GM12878 (cell line): Measurements from ENCODE around the gene ATP13A1. TPM values are rescaled to one million over a fixed set of nuclear protein-coding genes. Genes with fewer than 3 reads are reported as not detected.

ENCODE experiments used
- BRCA1 ChIP-seq: IDR thresholded peaks from 2 replicates; pipeline ENCODE4 v1.6.1; 2011; ENCODE audit warnings: low read depth, low read length, improper control_type of control experiment
- EZH2 ChIP-seq: IDR thresholded peaks from 2 replicates; pipeline ENCODE4 v1.6.1; 2012; ENCODE audit warnings: low read depth, mild to moderate bottlenecking, control low read depth, inconsistent platforms, low read length, borderline replicate concordance; ENCODE audit not compliant: control insufficient read depth
- IRF4 ChIP-seq: IDR thresholded peaks from 2 replicates; pipeline ENCODE4 v1.6.1; 2011; ENCODE audit warnings: low read depth, low read length
- MEF2A ChIP-seq: IDR thresholded peaks from 2 replicates; pipeline ENCODE4 v1.6.1; 2011; ENCODE audit warnings: low read depth, mild to moderate bottlenecking, low read length, moderate library complexity; ENCODE audit not compliant: insufficient read depth
- NFIC ChIP-seq: IDR thresholded peaks from 2 replicates; pipeline ENCODE4 v1.6.1; 2012; ENCODE audit warnings: low read depth, mild to moderate bottlenecking, inconsistent platforms, low read length, moderate library complexity
- POLR2A ChIP-seq: IDR thresholded peaks from 2 replicates; pipeline ENCODE4 v1.6.1; 2011; ENCODE audit warnings: low read depth, mild to moderate bottlenecking, low read length
- SIX5 ChIP-seq: IDR thresholded peaks from 2 replicates; pipeline ENCODE4 v1.6.1; 2011; ENCODE audit warnings: mild to moderate bottlenecking, low read depth, low read length, moderate library complexity; ENCODE audit not compliant: severe bottlenecking
- SPI1 ChIP-seq: IDR thresholded peaks from 2 replicates; pipeline ENCODE4 v1.6.1; 2011; ENCODE audit warnings: low read depth, mild to moderate bottlenecking, low read length, moderate library complexity, borderline replicate concordance; ENCODE audit not compliant: insufficient read depth
- ZSCAN29 ChIP-seq: fragments of 450-650 bp; IDR thresholded peaks from 2 replicates; pipeline ENCODE4 v1.6.1; 2017; ENCODE audit warnings: mild to moderate bottlenecking, moderate library complexity
- polyA plus RNA-seq, 11 experiments: library from polyadenylated mRNA; depleted of rRNA in 4 of 11; unstranded in 6 of 11; stranded (reverse) in 5 of 11; fragments of >200 nt; fragmentation: Nextera tagmentation in 4 of 11; fragmentation: Illumina TruSeq in 1 of 11; extraction: Ambion mirVana in 4 of 11; extraction: Trizol in 1 of 11; gene quantifications; 1 replicate in 1 of 11; 2 replicates in 10 of 11; pipeline versions ENCODE4 v1.2.1 to v1.2.3, GENCODE V29; 2011 to 2016; ENCODE audit warnings: inconsistent platforms in 2 of 11, missing spikeins in 2 of 11, low read depth in 1 of 11
- total RNA-seq, 4 experiments: library from RNA; depleted of rRNA in 3 of 4; stranded (reverse); fragments of >200 nt in 3 of 4; fragmentation: Illumina TruSeq in 1 of 4; extraction: Trizol in 1 of 4; gene quantifications; 2 replicates each; pipeline versions ENCODE4 v1.2.1 to v1.2.3, GENCODE V29; 2013 to 2021
- TF ChIP-seq, protein P1 (sequence below): fragments of 450-650 bp; IDR thresholded peaks from 2 replicates; pipeline ENCODE4 v1.6.1; 2017; ENCODE audit warnings: borderline replicate concordance
- TF ChIP-seq, protein P2 (sequence below): IDR thresholded peaks from 2 replicates; pipeline ENCODE4 v1.6.1; 2011; ENCODE audit warnings: low read depth, low read length, improper control_type of control experiment, borderline replicate concordance
- TF ChIP-seq, protein P3 (sequence below): fragments of 450-650 bp; IDR thresholded peaks from 2 replicates; pipeline ENCODE4 v1.6.1; 2016; ENCODE audit warnings: mild to moderate bottlenecking
- TF ChIP-seq, protein P4 (sequence below): fragments of 450-650 bp; IDR thresholded peaks from 2 replicates; pipeline ENCODE4 v1.6.1; 2017; ENCODE audit warnings: low read depth, mild to moderate bottlenecking, moderate library complexity
- TF ChIP-seq, protein P5 (sequence below): fragments of 450-650 bp; IDR thresholded peaks from 2 replicates; pipeline ENCODE4 v1.6.1; 2018; ENCODE audit warnings: mild to moderate bottlenecking, low read depth, moderate library complexity; ENCODE audit not compliant: partially characterized antibody
- TF ChIP-seq, protein P6 (sequence below): IDR thresholded peaks from 2 replicates; pipeline ENCODE4 v1.6.1; 2012; ENCODE audit warnings: improper control_type of control experiment, low read depth, low read length; ENCODE audit not compliant: insufficient replicate concordance

Gene ATP13A1
- total and polyA plus RNA-seq, 10 of the 15 experiments (the other 5 are each of a cell fraction or from before 2014, with no cell fraction given): 0.37 to 91.0 (median 29.8) TPM

DNA sequence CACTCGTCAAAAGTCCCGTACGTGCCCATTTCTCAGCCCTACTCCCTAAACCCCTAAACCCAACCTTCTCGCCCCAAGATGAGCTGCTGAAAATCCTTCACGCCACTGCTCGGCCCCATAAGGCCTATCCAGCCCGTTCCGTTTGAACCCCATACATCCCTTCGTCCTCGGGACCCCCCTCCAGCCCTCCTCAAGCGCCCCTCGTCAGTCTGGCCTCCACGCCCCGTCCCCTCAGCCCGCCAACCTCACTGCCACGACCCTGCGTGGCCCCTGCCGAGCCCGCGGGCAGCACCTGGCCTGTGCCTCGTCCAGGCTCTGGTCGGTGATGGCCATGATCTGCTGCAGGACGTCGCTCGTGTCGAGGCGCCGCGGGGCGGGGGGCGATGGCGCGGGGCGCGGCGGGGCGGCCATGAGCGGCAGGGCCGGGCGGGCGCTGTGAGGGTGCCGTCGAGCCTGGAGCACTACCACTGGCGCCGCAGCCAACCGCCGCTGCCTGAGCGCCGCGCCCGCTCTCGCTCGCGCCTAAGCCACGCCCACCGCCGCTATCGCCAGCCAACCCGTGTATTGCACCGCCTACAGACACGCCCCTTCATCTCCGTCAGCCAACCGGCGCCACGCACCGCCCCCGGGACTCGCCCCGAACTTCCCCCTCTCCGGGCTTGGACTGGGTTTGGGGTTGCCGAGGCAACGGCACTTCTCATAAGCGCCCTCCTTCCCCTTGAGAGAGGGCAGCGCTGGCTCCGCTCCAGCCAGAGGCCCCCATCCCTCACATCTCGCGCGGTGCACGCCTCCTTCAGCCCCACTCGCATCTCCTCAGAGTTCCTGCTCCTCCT lies 45.0 kb downstream of the ATP13A1 start, which contains the start of gene PBX4 (continued):
- no peak for TF ChIP-seq MEF2A
- TF ChIP-seq BRCA1: no peak
- TF ChIP-seq, protein P1, sequence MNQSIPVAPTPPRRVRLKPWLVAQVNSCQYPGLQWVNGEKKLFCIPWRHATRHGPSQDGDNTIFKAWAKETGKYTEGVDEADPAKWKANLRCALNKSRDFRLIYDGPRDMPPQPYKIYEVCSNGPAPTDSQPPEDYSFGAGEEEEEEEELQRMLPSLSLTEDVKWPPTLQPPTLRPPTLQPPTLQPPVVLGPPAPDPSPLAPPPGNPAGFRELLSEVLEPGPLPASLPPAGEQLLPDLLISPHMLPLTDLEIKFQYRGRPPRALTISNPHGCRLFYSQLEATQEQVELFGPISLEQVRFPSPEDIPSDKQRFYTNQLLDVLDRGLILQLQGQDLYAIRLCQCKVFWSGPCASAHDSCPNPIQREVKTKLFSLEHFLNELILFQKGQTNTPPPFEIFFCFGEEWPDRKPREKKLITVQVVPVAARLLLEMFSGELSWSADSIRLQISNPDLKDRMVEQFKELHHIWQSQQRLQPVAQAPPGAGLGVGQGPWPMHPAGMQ: no peak
- TF ChIP-seq, protein P2, sequence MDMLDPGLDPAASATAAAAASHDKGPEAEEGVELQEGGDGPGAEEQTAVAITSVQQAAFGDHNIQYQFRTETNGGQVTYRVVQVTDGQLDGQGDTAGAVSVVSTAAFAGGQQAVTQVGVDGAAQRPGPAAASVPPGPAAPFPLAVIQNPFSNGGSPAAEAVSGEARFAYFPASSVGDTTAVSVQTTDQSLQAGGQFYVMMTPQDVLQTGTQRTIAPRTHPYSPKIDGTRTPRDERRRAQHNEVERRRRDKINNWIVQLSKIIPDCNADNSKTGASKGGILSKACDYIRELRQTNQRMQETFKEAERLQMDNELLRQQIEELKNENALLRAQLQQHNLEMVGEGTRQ: no peak
- TF ChIP-seq, protein P3, sequence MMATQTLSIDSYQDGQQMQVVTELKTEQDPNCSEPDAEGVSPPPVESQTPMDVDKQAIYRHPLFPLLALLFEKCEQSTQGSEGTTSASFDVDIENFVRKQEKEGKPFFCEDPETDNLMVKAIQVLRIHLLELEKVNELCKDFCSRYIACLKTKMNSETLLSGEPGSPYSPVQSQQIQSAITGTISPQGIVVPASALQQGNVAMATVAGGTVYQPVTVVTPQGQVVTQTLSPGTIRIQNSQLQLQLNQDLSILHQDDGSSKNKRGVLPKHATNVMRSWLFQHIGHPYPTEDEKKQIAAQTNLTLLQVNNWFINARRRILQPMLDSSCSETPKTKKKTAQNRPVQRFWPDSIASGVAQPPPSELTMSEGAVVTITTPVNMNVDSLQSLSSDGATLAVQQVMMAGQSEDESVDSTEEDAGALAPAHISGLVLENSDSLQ: peak; percentile 34; the same call in 1 of the 2 replicates
- TF ChIP-seq, protein P4, sequence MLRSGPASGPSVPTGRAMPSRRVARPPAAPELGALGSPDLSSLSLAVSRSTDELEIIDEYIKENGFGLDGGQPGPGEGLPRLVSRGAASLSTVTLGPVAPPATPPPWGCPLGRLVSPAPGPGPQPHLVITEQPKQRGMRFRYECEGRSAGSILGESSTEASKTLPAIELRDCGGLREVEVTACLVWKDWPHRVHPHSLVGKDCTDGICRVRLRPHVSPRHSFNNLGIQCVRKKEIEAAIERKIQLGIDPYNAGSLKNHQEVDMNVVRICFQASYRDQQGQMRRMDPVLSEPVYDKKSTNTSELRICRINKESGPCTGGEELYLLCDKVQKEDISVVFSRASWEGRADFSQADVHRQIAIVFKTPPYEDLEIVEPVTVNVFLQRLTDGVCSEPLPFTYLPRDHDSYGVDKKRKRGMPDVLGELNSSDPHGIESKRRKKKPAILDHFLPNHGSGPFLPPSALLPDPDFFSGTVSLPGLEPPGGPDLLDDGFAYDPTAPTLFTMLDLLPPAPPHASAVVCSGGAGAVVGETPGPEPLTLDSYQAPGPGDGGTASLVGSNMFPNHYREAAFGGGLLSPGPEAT: no peak
- no peak for TF ChIP-seq IRF4
- TF ChIP-seq SIX5: no peak
- TF ChIP-seq POLR2A: peak; percentile 81
- TF ChIP-seq NFIC: no peak
- TF ChIP-seq ZSCAN29: no peak
- peak; percentile 27; the same call in 1 of the 2 replicates for TF ChIP-seq SPI1
- TF ChIP-seq, protein P5, sequence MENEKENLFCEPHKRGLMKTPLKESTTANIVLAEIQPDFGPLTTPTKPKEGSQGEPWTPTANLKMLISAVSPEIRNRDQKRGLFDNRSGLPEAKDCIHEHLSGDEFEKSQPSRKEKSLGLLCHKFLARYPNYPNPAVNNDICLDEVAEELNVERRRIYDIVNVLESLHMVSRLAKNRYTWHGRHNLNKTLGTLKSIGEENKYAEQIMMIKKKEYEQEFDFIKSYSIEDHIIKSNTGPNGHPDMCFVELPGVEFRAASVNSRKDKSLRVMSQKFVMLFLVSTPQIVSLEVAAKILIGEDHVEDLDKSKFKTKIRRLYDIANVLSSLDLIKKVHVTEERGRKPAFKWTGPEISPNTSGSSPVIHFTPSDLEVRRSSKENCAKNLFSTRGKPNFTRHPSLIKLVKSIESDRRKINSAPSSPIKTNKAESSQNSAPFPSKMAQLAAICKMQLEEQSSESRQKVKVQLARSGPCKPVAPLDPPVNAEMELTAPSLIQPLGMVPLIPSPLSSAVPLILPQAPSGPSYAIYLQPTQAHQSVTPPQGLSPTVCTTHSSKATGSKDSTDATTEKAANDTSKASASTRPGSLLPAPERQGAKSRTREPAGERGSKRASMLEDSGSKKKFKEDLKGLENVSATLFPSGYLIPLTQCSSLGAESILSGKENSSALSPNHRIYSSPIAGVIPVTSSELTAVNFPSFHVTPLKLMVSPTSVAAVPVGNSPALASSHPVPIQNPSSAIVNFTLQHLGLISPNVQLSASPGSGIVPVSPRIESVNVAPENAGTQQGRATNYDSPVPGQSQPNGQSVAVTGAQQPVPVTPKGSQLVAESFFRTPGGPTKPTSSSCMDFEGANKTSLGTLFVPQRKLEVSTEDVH: no peak
- TF ChIP-seq, protein P6, sequence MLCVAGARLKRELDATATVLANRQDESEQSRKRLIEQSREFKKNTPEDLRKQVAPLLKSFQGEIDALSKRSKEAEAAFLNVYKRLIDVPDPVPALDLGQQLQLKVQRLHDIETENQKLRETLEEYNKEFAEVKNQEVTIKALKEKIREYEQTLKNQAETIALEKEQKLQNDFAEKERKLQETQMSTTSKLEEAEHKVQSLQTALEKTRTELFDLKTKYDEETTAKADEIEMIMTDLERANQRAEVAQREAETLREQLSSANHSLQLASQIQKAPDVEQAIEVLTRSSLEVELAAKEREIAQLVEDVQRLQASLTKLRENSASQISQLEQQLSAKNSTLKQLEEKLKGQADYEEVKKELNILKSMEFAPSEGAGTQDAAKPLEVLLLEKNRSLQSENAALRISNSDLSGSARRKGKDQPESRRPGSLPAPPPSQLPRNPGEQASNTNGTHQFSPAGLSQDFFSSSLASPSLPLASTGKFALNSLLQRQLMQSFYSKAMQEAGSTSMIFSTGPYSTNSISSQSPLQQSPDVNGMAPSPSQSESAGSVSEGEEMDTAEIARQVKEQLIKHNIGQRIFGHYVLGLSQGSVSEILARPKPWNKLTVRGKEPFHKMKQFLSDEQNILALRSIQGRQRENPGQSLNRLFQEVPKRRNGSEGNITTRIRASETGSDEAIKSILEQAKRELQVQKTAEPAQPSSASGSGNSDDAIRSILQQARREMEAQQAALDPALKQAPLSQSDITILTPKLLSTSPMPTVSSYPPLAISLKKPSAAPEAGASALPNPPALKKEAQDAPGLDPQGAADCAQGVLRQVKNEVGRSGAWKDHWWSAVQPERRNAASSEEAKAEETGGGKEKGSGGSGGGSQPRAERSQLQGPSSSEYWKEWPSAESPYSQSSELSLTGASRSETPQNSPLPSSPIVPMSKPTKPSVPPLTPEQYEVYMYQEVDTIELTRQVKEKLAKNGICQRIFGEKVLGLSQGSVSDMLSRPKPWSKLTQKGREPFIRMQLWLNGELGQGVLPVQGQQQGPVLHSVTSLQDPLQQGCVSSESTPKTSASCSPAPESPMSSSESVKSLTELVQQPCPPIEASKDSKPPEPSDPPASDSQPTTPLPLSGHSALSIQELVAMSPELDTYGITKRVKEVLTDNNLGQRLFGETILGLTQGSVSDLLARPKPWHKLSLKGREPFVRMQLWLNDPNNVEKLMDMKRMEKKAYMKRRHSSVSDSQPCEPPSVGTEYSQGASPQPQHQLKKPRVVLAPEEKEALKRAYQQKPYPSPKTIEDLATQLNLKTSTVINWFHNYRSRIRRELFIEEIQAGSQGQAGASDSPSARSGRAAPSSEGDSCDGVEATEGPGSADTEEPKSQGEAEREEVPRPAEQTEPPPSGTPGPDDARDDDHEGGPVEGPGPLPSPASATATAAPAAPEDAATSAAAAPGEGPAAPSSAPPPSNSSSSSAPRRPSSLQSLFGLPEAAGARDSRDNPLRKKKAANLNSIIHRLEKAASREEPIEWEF: no peak
- TF ChIP-seq EZH2: no peak
